HG03175 (cell line): ENCODE data around the gene SPATA45.
"Not testable (repeated sequence)": the region's sequence is repeated elsewhere in the genome, so short reads cannot be mapped to it uniquely, and the experiment has no call there.

Source experiments
- ATAC-seq: cut with Tn5 transposase; IDR thresholded peaks from one replicate; pipeline ENCODE4 v1.9.1; 2021; ENCODE audit warnings: mild to moderate bottlenecking, moderate library complexity; ENCODE audit not compliant: unreplicated experiment

SPATA45 gene

DNA sequence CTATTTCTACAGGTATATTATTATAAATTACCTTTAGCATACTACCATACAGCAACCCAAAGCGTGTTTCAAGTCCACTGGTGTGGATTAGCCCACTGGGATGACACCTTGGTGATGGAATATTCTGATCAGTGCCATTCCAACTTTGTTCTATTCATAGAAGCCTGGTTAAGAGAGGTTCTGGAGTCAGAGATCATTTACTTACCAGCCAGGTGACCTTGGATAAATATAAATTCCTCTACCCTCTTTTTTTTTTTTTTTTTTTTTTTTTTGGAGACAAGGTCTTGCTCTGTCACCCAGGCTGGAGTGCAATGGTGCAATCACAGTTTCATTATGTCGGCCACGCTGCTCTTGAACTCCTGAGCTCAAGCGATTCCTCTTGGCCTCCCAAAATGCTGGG lies at the start of gene SPATA45:
TSS of gene SPATA45 (minus strand) at position 101 of the 400 bp plus-strand sequence. CDS start 11,500 bp downstream, outside the sequence.
- ATAC-seq = no peak

- ATAC-seq = no peak
Observed at GRCh38 chr1:212892108-212892507, 44.7 kb upstream of the SPATA45 start.

GRCh38 chr1:212884592-212884991 lies 37.1 kb upstream of the SPATA45 start:
- ATAC-seq = no peak

- ATAC-seq = no peak
Observed at GRCh38 chr1:212879947-212880690, 32.7 kb upstream of the SPATA45 start.

DNA sequence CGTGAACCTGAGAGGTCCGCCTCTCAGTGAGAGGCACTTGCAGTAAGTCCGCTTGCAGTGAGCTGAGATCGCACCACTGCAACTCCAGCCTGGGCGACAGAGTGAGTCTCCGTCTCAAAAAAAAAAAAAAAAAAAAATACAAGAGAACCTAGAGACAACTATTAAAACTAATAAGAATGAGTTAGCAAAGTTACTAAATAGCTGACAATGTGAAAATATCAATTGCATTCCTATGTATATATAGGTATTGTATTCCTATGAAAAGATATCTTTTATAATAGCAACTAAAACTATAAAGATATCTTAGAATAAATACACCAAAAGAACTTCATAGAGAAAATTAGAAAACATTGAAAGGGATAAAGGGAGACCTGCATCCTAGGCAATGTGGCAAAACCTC lies 31.0 kb upstream of the SPATA45 start:
- no peak for ATAC-seq

- peak; percentile 77 for ATAC-seq
Observed at GRCh38 chr1:212873518-212873917, 26.1 kb upstream of the SPATA45 start.

GRCh38 chr1:212871976-212872375 lies 24.5 kb upstream of the SPATA45 start:
- ATAC-seq = no peak

GRCh38 chr1:212867192-212867591 lies 19.7 kb upstream of the SPATA45 start:
- ATAC-seq = no peak

DNA sequence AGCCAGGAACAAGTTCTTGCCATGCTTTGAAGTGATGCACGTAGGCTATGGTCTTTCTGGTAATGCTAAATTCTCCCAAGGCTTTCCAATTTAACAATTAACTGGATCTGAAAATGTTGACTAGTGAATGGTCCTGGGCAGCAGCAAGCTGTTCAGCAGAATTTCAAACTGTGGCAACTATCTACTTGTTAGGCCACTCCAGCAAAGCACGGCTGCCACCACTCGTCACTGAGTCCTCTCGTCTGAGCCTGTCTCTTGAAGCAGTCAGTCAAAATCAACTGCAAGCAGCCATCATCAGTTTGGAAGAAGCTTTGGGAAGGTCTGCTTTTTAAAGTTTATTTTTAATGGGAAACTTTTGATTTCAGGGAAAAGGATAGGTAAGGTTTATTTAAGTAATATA lies 16.8 kb upstream of the SPATA45 start:
- ATAC-seq = no peak

- not testable (repeated sequence) for ATAC-seq
Observed at GRCh38 chr1:212863345-212863744, 15.9 kb upstream of the SPATA45 start.

DNA sequence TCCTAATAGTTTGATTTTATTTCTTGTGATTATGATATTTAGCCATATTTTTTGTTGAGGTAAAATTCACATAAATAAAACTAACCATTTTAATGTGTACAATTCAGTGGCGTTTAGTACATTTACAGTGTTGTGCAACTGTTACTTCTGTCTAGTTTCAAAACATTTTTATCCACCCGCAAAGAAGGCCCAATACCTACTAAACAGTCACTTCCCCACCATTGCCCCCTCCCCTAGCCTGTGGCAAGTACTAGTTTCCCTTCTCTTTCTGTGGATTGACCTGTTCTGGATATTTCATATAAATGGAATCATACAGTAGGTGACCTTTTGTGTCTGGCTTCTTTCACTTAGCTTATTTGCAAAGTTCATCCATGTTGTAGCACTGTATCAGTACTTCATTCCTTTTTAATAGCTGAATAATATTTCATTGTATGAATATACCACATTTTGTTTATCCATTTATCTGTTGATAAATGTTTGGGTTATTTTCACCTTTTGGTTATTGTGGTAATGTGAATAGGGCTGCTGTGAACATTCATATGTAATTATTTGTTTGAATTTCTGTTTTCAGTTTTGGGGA lies 14.8 kb upstream of the SPATA45 start:
- ATAC-seq = no peak

DNA sequence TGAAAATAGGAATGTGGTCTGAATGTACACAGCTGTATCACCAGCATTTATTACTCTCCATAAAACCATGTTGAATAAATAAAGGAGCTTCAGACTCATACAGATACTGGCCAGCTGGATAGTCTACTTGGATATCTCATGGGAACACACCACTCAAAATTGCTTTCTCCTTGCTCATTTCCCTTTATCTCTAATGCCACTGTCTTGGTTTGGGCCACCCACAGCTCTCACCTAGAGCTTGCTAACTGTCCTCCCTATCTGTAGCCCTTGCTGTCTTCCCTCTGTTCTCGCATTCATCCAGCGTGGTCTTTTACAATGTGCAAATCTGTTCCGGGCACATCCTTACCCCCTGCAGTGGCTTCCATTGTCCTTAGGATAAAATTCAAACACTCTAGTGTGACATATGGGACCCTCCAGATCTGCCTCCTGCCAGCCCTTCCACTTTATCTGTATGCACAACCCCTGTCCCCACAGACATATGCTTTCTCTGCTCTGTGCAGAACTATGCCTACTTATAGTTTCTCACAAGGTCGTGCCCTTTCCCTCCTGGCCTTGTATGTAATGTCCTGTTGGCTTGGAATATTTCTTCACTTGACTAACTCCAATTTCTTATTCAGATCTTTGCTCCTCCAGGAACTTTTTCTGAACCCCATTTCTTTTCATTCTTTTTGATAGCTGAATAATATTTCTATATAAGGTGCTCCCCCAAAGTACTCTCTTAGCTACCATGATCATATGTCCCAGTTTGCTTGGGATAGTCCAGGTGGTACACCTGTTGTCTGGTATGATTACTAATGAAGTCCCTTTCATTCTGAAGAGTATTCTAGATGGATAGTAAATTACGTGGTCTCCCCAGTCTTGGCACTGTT lies 13.5 kb upstream of the SPATA45 start:
- no peak for ATAC-seq

- peak; percentile 29 for ATAC-seq
Observed at GRCh38 chr1:212858461-212859265, 11.2 kb upstream of the SPATA45 start.

DNA sequence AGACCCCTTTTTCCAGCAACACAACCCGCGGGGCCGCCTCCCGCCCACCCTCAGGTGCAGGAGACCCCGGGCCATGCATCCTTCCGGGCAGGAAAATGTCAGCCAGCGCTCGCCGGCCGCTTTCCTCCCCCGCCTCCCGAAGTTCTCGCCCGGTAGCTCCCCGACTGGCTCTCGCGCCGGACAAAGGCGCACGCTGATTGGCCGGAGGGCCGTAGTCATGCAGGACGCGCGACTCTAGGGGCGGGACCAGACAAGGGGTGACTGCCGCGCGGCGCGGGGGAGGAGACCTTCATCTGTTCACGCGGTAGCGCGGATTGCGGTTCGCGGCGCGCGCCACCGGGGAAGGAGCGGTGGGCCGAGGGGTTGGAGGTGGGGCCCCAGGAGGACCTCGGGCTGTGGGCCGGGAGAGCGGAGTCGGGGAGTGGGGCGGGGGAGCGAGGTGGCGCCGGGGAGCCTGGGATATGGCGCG lies 10.6 kb upstream of the SPATA45 start, which contains the start of gene FLVCR1:
TSS of gene FLVCR1 (plus strand) at position 284 of the 469 bp plus-strand sequence. CDS start at position 462, 178 bp downstream.
- peak; percentile 97 for ATAC-seq

GRCh38 chr1:212856755-212857154 lies 9.3 kb upstream of the SPATA45 start:
- no peak for ATAC-seq

- ATAC-seq = no peak
Observed at GRCh38 chr1:212853658-212854057, 6.2 kb upstream of the SPATA45 start.

DNA sequence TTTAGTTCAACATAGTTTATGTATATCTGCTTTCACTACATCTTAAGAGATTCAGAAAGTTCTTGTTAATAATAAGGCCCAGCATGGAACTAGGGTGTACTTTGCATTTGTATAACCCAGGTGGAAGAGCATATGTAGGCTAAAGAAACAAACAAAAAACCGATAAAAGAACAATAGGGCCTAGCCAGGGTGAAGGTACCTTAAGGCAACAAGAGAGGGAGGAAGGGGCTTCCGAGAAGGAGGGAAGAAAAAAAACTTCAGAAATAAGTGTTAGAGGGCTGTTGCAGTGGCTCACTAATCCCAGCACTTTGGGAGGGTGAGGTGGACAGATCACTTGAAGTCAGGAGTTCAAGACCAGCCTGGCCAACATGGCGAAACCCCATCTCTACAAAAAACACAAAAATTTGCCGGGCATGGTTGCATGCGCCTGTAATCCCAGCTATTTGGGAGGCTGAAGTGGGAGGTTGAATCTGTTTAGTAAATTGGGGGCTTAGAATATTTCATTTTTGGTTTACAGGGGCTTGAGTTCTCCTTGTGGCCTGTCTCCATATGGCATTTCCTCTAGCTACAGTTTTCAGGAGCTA lies 4.7 kb upstream of the SPATA45 start:
- no peak for ATAC-seq

- not testable (repeated sequence) for ATAC-seq
Observed at GRCh38 chr1:212844521-212844920, 2.9 kb downstream of the SPATA45 start.

GRCh38 chr1:212838145-212838544 lies 9.3 kb downstream of the SPATA45 start:
- no peak for ATAC-seq
